ENCODE data around the gene SLC7A6OS.

GRCh38 chr16:68276223-68276622 lies 34.5 kb downstream of the SLC7A6OS start:
- TF ChIP-seq POLR2A (IDR thresholded peaks at IDR 0.05; ENCODE audit: low read depth, low read length) (no peak), POLR2AphosphoS5 (IDR thresholded peaks at IDR 0.05; ENCODE audit: low read depth, low read length) (no peak), TAF1 (IDR thresholded peaks at IDR 0.05; ENCODE audit: low read depth, low read length) (no peak)

All from GM12891 (cell line).